SK-N-SH treated with all-trans-retinoic acid at 6 μM for 48 hours (cell line): ENCODE data around the gene SFPQ.

Source experiments
- BACH2 ChIP-seq: fragments of 250-450 bp; sonication (Bioruptor Pico); IDR thresholded peaks from 2 replicates; pipeline ENCODE4 v1.9.0; 2021; ENCODE audit warnings: mild to moderate bottlenecking, borderline replicate concordance
- CSDC2 ChIP-seq: fragments of 250-450 bp; sonication (Bioruptor Pico); IDR thresholded peaks from 2 replicates; pipeline ENCODE4 v1.5.0; 2020; ENCODE audit warnings: mild to moderate bottlenecking, moderate library complexity
- CSRNP3 ChIP-seq: fragments of 250-450 bp; sonication (Bioruptor Pico); IDR thresholded peaks from 2 replicates; pipeline ENCODE4 v1.5.1; 2021; ENCODE audit warnings: mild to moderate bottlenecking, moderate library complexity
- ESRRG ChIP-seq: fragments of 250-450 bp; sonication (Bioruptor Pico); IDR thresholded peaks from 2 replicates; pipeline ENCODE4 v1.6.1; 2021; ENCODE audit warnings: mild to moderate bottlenecking
- PATZ1 ChIP-seq: fragments of 250-450 bp; sonication (Bioruptor Pico); IDR thresholded peaks from 2 replicates; pipeline ENCODE4 v1.8.0; 2020; ENCODE audit warnings: mild to moderate bottlenecking, moderate library complexity, borderline replicate concordance
- PPARA ChIP-seq: fragments of 250-450 bp; sonication (Bioruptor Pico); IDR thresholded peaks from 2 replicates; pipeline ENCODE4 v1.5.0; 2020; ENCODE audit warnings: mild to moderate bottlenecking, borderline replicate concordance
- TCF4 ChIP-seq: fragments of 250-450 bp; sonication (Bioruptor Pico); IDR thresholded peaks from 2 replicates; pipeline ENCODE4 v1.8.0; 2021; ENCODE audit warnings: mild to moderate bottlenecking, moderate library complexity, borderline replicate concordance
- TOX ChIP-seq: fragments of 250-450 bp; sonication (Bioruptor Pico); IDR thresholded peaks from 2 replicates; pipeline ENCODE4 v1.8.0; 2021; ENCODE audit warnings: mild to moderate bottlenecking, moderate library complexity, borderline replicate concordance
- ZC3H10 ChIP-seq: fragments of 250-450 bp; sonication (Bioruptor Pico); IDR thresholded peaks from 2 replicates; pipeline ENCODE4 v1.5.1; 2021; ENCODE audit warnings: mild to moderate bottlenecking, moderate library complexity
- ZNF8 ChIP-seq: fragments of 450-650 bp; formaldehyde crosslinking; IDR thresholded peaks from 2 replicates; pipeline ENCODE4 v1.5.0; 2020; ENCODE audit warnings: mild to moderate bottlenecking, moderate library complexity

- no peak for TF ChIP-seq TOX (CRISPR knock-in tag)
- TF ChIP-seq TCF4 (CRISPR knock-in tag): no peak
- TF ChIP-seq ZC3H10 (CRISPR knock-in tag): no peak
- TF ChIP-seq ESRRG (CRISPR knock-in tag): no peak
- no peak for TF ChIP-seq PATZ1 (CRISPR knock-in tag)
- no peak for TF ChIP-seq CSDC2 (CRISPR knock-in tag)
- no peak for TF ChIP-seq CSRNP3 (CRISPR knock-in tag)
- TF ChIP-seq ZNF8 (CRISPR knock-in tag): no peak
- no peak for TF ChIP-seq PPARA
- TF ChIP-seq BACH2 (CRISPR knock-in tag): no peak
These were observed 17.6 kb upstream of the SFPQ start for GRCh38 chr1:35210321-35211119.
